HepG2 (cell line): ENCODE measurements around the gene FFAR1. TPM values are rescaled to one million over a fixed set of nuclear protein-coding genes. Genes with fewer than 3 reads are reported as not detected.

Experiments used
- ATAC-seq: fragments of 200-7000 bp; cut with Tn5 transposase; 3 replicates; pipeline ENCODE4 v1.9.1; 2020; ENCODE audit warnings: mild to moderate bottlenecking, moderate library complexity
- BruUV-seq: library from RNA; stranded (reverse); fragments of 400-500 nt; replicated peaks from 2 replicates; lab custom pipeline; 2021; lab: Mats Ljungman, UMichigan
- CTCF ChIA-PET: fragments of 300-600 bp; formaldehyde crosslinking; extraction: SDS; loops from one replicate; lab custom pipeline; 2021; ENCODE audit warnings: low total read pairs, inconsistent platforms, low intra/inter-chr PET ratio; lab: Yijun Ruan, JAX
- POLR2A ChIA-PET: fragments of 350-600 bp; sonication (Branson Sonifier 250); formaldehyde crosslinking; loops from one replicate; lab custom pipeline; 2020; ENCODE audit warnings: antibody characterized with exemption, inconsistent platforms; lab: Yijun Ruan, JAX
- DNase-seq: peaks from one replicate; pipeline ENCODE4 v3.0.0-alpha.2; 2015; ENCODE audit warnings: low spot score
- FAIRE-seq: peaks from 3 replicates; lab custom pipeline; 2011; peaks lifted over from hg19 to GRCh38; lab: Jason Lieb, UNC
- H2AFZ ChIP-seq: one replicate; pipeline ENCODE4 v1.6.1; 2011; ENCODE audit warnings: low read length, inconsistent platforms
- H3K27ac ChIP-seq: fragments of 300-600 bp; 3 replicates; pipeline ENCODE4 v1.8.0; 2011; ENCODE audit warnings: mixed run types, mild to moderate bottlenecking, mixed read lengths, low read length, inconsistent platforms; ENCODE audit not compliant: insufficient read depth; ENCODE audit errors: extremely low read length
- H3K27me3 ChIP-seq, 2 experiments: fragments of 200-600 bp in 1 of 2; 2 replicates in 1 of 2; 3 replicates in 1 of 2; pipeline versions ENCODE4 v1.6.0 to v1.8.0; 2011; ENCODE audit warnings: low read length in 2 of 2, mild to moderate bottlenecking in 2 of 2, moderate library complexity in 2 of 2, inconsistent platforms in 1 of 2; ENCODE audit not compliant: insufficient read depth in 2 of 2, control insufficient read depth in 1 of 2
- H3K36me3 ChIP-seq, 2 experiments: fragments of 200-600 bp in 1 of 2; replicated peaks in 1 of 2; 2 replicates in 1 of 2; 3 replicates in 1 of 2; pipeline versions ENCODE4 v1.5.1 to v1.8.0; 2011; ENCODE audit warnings: low read length in 2 of 2, inconsistent platforms in 1 of 2; ENCODE audit not compliant: insufficient read depth in 2 of 2, control insufficient read depth in 1 of 2
- H3K4me1 ChIP-seq: 2 replicates; pipeline ENCODE4 v1.5.1; 2012; ENCODE audit warnings: low read length, inconsistent platforms; ENCODE audit not compliant: insufficient read depth
- H3K4me2 ChIP-seq: 2 replicates; pipeline ENCODE4 v1.6.0; 2011; ENCODE audit warnings: low read depth, low read length, inconsistent platforms
- H3K4me3 ChIP-seq, 3 experiments: fragments of 200-600 bp in 1 of 3; sonication (generic), shearing (Covaris generic) in 1 of 3; replicated peaks in 1 of 3; 2 replicates each; pipeline ENCODE4 v1.5.1; 2011 to 2016; ENCODE audit warnings: low read length in 3 of 3, inconsistent platforms in 2 of 3, low read depth in 2 of 3, mild to moderate bottlenecking in 2 of 3, control low read depth in 1 of 3, mixed read lengths in 1 of 3; ENCODE audit not compliant: insufficient read depth in 1 of 3
- H3K79me2 ChIP-seq: one replicate; pipeline ENCODE4 v1.6.1; 2011; ENCODE audit warnings: low read length, inconsistent platforms; ENCODE audit not compliant: insufficient read depth
- H3K9ac ChIP-seq: 2 replicates; pipeline ENCODE4 v1.6.0; 2011; ENCODE audit warnings: mild to moderate bottlenecking, low read depth, low read length, inconsistent platforms; ENCODE audit not compliant: insufficient read depth
- H3K9me3 ChIP-seq: 2 replicates; pipeline ENCODE4 v1.5.1; 2012; ENCODE audit warnings: mild to moderate bottlenecking, low read length
- H4K20me1 ChIP-seq: 2 replicates; pipeline ENCODE4 v1.6.0; 2011; ENCODE audit warnings: inconsistent platforms, mild to moderate bottlenecking, low read length, moderate library complexity; ENCODE audit not compliant: insufficient read depth
- HHEX ChIP-seq: IDR thresholded peaks from 2 replicates; pipeline ENCODE4 v1.6.1; 2016; ENCODE audit warnings: control low read depth
- HIC2 ChIP-seq: sonication (generic); formaldehyde crosslinking; IDR thresholded peaks from 2 replicates; pipeline ENCODE4 v1.9.0; 2022; ENCODE audit warnings: low read depth, missing genetic modification reagents
- PRDM10 ChIP-seq: sonication (generic); formaldehyde crosslinking; IDR thresholded peaks from 2 replicates; pipeline ENCODE4 v1.4.0; 2020; ENCODE audit warnings: low read depth, missing genetic modification reagents
- SMAD9 ChIP-seq: sonication (generic); formaldehyde crosslinking; IDR thresholded peaks from 2 replicates; pipeline ENCODE4 v1.5.1; 2020; ENCODE audit warnings: mild to moderate bottlenecking, missing genetic modification reagents
- ZNF33B ChIP-seq: sonication (generic); formaldehyde crosslinking; IDR thresholded peaks from 2 replicates; pipeline ENCODE4 v1.5.1; 2020; ENCODE audit warnings: mild to moderate bottlenecking, missing genetic modification reagents
- WGBS: methylation state at CpG from one replicate; pipeline ENCODE4 v1.1.6; 2017; ENCODE audit warnings: low lambda C conversion rate; 5-methylcytosine and 5-hydroxymethylcytosine counted together
- in situ Hi-C: cut with HindIII; loops from 2 replicates; pipeline ENCODE4 v1.10.0; 2017; ENCODE audit warnings: low pct_unique_long_range_greater_than_20kb; ENCODE audit not compliant: extremely low pct_ligation_motif_present
- intact Hi-C: fragments of 100-400 bp; cut with micrococcal nuclease; formaldehyde crosslinking; loops from one replicate; pipeline ENCODE4 v1.10.0; 2022; ENCODE audit not compliant: unreplicated experiment
- polyA plus RNA-seq, 8 experiments: library from polyadenylated mRNA; depleted of rRNA in 3 of 8; stranded (reverse) in 7 of 8; unstranded in 1 of 8; fragments of >200 nt; fragmentation: Illumina TruSeq in 4 of 8; extraction: Trizol in 4 of 8; gene quantifications; 2 replicates each; pipeline versions ENCODE4 v1.2.1 to v1.2.3, GENCODE V29; 2011 to 2016; ENCODE audit warnings: low read depth in 4 of 8, missing spikeins in 1 of 8, mixed read lengths in 1 of 8; ENCODE audit not compliant: insufficient read depth in 1 of 8
- total RNA-seq, 5 experiments: library from RNA; depleted of rRNA; stranded (reverse); fragments of >200 nt; fragmentation: Illumina TruSeq; extraction: Trizol; gene quantifications; 2 replicates each; pipeline ENCODE4 v1.2.3, GENCODE V29; 2016; ENCODE audit warnings: low read depth in 1 of 5
- TF ChIP-seq, protein P1 (sequence below): sonication (generic); formaldehyde crosslinking; IDR thresholded peaks from 2 replicates; pipeline ENCODE4 v1.5.0; 2020; ENCODE audit warnings: missing genetic modification reagents

The FFAR1 gene
- total and polyA plus RNA-seq, 2 of the 13 experiments (the other 11 are each of a cell fraction or from before 2014, with no cell fraction given): not detected

DNA sequence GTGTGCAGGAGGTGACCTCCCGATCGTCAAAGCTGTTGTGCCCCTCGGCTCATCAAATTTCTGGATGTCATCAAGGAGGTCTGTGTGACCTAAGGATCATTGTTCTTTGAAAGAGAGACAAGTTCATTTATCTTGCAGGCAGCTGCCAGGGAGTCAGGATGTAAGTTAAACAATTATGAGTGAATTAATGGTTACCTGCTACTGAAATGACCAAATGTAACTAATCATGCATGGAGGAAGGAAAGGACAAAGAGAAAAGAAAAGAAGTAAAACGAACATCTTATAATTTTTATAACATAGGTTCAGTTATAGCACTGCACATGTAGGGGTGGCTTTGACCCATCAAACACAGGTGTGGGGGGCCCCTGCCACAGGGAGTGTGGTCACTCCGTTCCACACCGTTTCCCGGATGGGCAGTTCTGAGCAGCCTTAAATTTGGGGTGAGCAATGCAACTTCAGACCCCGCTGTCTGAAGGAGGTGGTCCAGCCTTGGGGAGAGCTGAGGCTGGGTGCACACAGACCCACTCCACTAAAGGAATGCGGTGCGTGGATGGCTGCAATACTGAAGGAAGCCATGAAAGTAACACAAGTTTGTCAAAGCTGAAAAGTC is 13.5 kb upstream of the FFAR1 start (continued):
- TF ChIP-seq, protein P1, sequence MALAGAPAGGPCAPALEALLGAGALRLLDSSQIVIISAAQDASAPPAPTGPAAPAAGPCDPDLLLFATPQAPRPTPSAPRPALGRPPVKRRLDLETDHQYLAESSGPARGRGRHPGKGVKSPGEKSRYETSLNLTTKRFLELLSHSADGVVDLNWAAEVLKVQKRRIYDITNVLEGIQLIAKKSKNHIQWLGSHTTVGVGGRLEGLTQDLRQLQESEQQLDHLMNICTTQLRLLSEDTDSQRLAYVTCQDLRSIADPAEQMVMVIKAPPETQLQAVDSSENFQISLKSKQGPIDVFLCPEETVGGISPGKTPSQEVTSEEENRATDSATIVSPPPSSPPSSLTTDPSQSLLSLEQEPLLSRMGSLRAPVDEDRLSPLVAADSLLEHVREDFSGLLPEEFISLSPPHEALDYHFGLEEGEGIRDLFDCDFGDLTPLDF: no peak
- TF ChIP-seq ZNF33B (CRISPR knock-in tag) (no peak), SMAD9 (CRISPR knock-in tag) (no peak)

GRCh38 chr19:35336166-35336955 is 11.3 kb upstream of the FFAR1 start:
- no TSS peak for BruUV-seq
- intact Hi-C loops: no loop called here
- no peak for TF ChIP-seq PRDM10
- no peak for TF ChIP-seq HIC2
- no peak for TF ChIP-seq HHEX (CRISPR knock-in tag)
- H3K27ac ChIP-seq: no peak overlapping the region
- WGBS: 83% methylated on average over 20 of the region's 21 CpGs
- no peak for FAIRE-seq
- CTCF ChIA-PET: no interaction called here
- no peaks in the 10 kb centered on the region for H3K79me2 ChIP-seq
- POLR2A ChIA-PET: no interaction called here
- no peaks in the 10 kb centered on the region for H4K20me1 ChIP-seq
- no peak overlapping the region for H3K4me2 ChIP-seq
- DNase-seq: no peak
- ATAC-seq: no peak
- no peak overlapping the region for H2AFZ ChIP-seq
- peaks cover 17% of the 10 kb centered on the region for H3K4me1 ChIP-seq
- in situ Hi-C loops: no loop called here
- no peaks in the 10 kb centered on the region for H3K36me3 ChIP-seq
- no peaks in the 10 kb centered on the region for H3K27me3 ChIP-seq
- H3K9me3 ChIP-seq: no peaks in the 10 kb centered on the region
- H3K4me3 ChIP-seq: no peak overlapping the region
- no peak overlapping the region for H3K9ac ChIP-seq
